ENCODE measurements around the gene LHX4.

Gene LHX4

GRCh38 chr1:180267761-180268555 is 37.9 kb downstream of the LHX4 start:
- DNase-seq (ENCODE audit: low read depth): no peak
- no peak overlapping the region for H3K4me3 ChIP-seq (ENCODE audit: low read length)
- TF ChIP-seq CTCF (conservative IDR thresholded peaks at IDR 0.05; ENCODE audit: low read length): no peak

GRCh38 chr1:180268556-180269075 is 38.6 kb downstream of the LHX4 start:
- H3K4me3 ChIP-seq (ENCODE audit: low read length): no peak overlapping the region
- no peak for TF ChIP-seq CTCF (conservative IDR thresholded peaks at IDR 0.05; ENCODE audit: low read length)
- DNase-seq (ENCODE audit: low read depth): no peak

GRCh38 chr1:180269645-180270529 is 39.8 kb downstream of the LHX4 start:
- no peak for DNase-seq (ENCODE audit: low read depth)
- TF ChIP-seq CTCF (conservative IDR thresholded peaks at IDR 0.05; ENCODE audit: low read length): peak; percentile 35

GRCh38 chr1:180270530-180271271 is 40.6 kb downstream of the LHX4 start:
- TF ChIP-seq CTCF (conservative IDR thresholded peaks at IDR 0.05; ENCODE audit: low read length): no peak
- DNase-seq (ENCODE audit: low read depth): no peak
- no peak overlapping the region for H3K4me3 ChIP-seq (ENCODE audit: low read length)

More at GRCh38 chr1:180269645-180270529, 39.8 kb downstream of the LHX4 start:
- no peak overlapping the region for H3K4me3 ChIP-seq (ENCODE audit: low read length)

- no peak overlapping the region for H3K4me3 ChIP-seq (ENCODE audit: low read length)
- DNase-seq (ENCODE audit: low read depth): peak; percentile 49
- TF ChIP-seq CTCF (conservative IDR thresholded peaks at IDR 0.05; ENCODE audit: low read length): no peak
Observed at GRCh38 chr1:180271272-180272255, 41.5 kb downstream of the LHX4 start.

- no peak overlapping the region for H3K4me3 ChIP-seq (ENCODE audit: low read length)
- no peak for DNase-seq (ENCODE audit: low read depth)
- TF ChIP-seq CTCF (conservative IDR thresholded peaks at IDR 0.05; ENCODE audit: low read length): no peak
Observed at GRCh38 chr1:180272395-180272794, 42.3 kb downstream of the LHX4 start.

Measured in AG10803 (cell line).